Neural progenitor cell (in vitro differentiated cells): ENCODE results near the gene PLD2. TPM values are rescaled to one million over a fixed set of nuclear protein-coding genes. Genes with fewer than 3 reads are reported as not detected.

Experiments
- DNase-seq: peaks from one replicate; pipeline ENCODE4 v3.0.0-alpha.2; 2016; ENCODE audit warnings: low spot score
- H2AFZ ChIP-seq: fragments of 200-600 bp; sonication (generic); replicated peaks from 2 replicates; pipeline ENCODE4 v1.6.1; 2016; ENCODE audit warnings: antibody characterized with exemption
- H3F3A ChIP-seq: fragments of 200-600 bp; sonication (generic); 2 replicates; pipeline ENCODE4 v1.6.1; 2016; ENCODE audit warnings: antibody characterized with exemption, low read depth
- H3K27ac ChIP-seq: fragments of 200-600 bp; sonication (generic); 2 replicates; pipeline ENCODE4 v1.5.1; 2016; ENCODE audit warnings: mild to moderate bottlenecking
- H3K27me3 ChIP-seq: fragments of 200-600 bp; sonication (generic); 2 replicates; pipeline ENCODE4 v1.6.1; 2016; ENCODE audit warnings: mild to moderate bottlenecking, moderate library complexity
- H3K36me3 ChIP-seq: fragments of 200-600 bp; sonication (generic); 2 replicates; pipeline ENCODE4 v1.5.1; 2016
- H3K4me1 ChIP-seq: fragments of 200-600 bp; sonication (generic); 2 replicates; pipeline ENCODE4 v1.6.1; 2016; ENCODE audit warnings: mixed run types
- H3K4me2 ChIP-seq: fragments of 200-600 bp; sonication (generic); 2 replicates; pipeline ENCODE4 v1.6.1; 2016
- H3K4me3 ChIP-seq: fragments of 200-600 bp; sonication (generic); 2 replicates; pipeline ENCODE4 v1.5.1; 2016
- H3K79me2 ChIP-seq: fragments of 200-600 bp; sonication (generic); 2 replicates; pipeline ENCODE4 v1.6.1; 2016; ENCODE audit warnings: low read depth
- H3K9ac ChIP-seq: fragments of 200-600 bp; sonication (generic); 2 replicates; pipeline ENCODE4 v1.6.1; 2016
- H3K9me3 ChIP-seq: fragments of 200-600 bp; sonication (generic); 2 replicates; pipeline ENCODE4 v1.5.1; 2016; ENCODE audit warnings: low read depth
- H4K20me1 ChIP-seq: fragments of 200-600 bp; sonication (generic); 2 replicates; pipeline ENCODE4 v1.6.1; 2016; ENCODE audit warnings: low read depth
- H3K27ac Mint-ChIP-seq: 3 replicates; pipeline ENCODE4 v1.8.0; 2021; ENCODE audit warnings: mixed read lengths
- H3K27me3 Mint-ChIP-seq: 2 replicates; pipeline ENCODE4 v1.8.0; 2022; ENCODE audit warnings: low read depth, mild to moderate bottlenecking, inconsistent platforms, moderate library complexity, mixed read lengths; ENCODE audit not compliant: insufficient read depth
- H3K36me3 Mint-ChIP-seq: 3 replicates; pipeline ENCODE4 v1.8.0; 2021; ENCODE audit warnings: mixed read lengths
- H3K4me1 Mint-ChIP-seq: 3 replicates; pipeline ENCODE4 v1.8.0; 2021; ENCODE audit warnings: mixed read lengths
- H3K4me3 Mint-ChIP-seq: 3 replicates; pipeline ENCODE4 v1.8.0; 2021; ENCODE audit warnings: mild to moderate bottlenecking, moderate library complexity, mixed read lengths
- H3K9me3 Mint-ChIP-seq: 3 replicates; pipeline ENCODE4 v1.8.0; 2020; ENCODE audit warnings: mixed read lengths
- CTCF ChIP-seq: fragments of 200-600 bp; sonication (generic); IDR thresholded peaks from 2 replicates; pipeline ENCODE4 v1.5.1; 2017; ENCODE audit warnings: antibody characterized with exemption, mild to moderate bottlenecking
- EZH2 ChIP-seq: fragments of 200-600 bp; sonication (generic); IDR thresholded peaks from 2 replicates; pipeline ENCODE4 v1.6.1; 2017; ENCODE audit warnings: antibody characterized with exemption, mild to moderate bottlenecking, moderate library complexity
- EZH2phosphoT487 ChIP-seq: fragments of 200-600 bp; sonication (generic); IDR thresholded peaks from 2 replicates; pipeline ENCODE4 v1.6.1; 2017; ENCODE audit warnings: antibody characterized with exemption
- total RNA-seq: library from RNA; depleted of rRNA; stranded (reverse); fragments of >200 nt; gene quantifications from 2 replicates; pipeline ENCODE4 v1.2.3, GENCODE V29; 2015; ENCODE audit warnings: low replicate concordance

Gene PLD2
- total RNA-seq, 1 donor from 2014 or later, result 23.8 TPM

- Mint-ChIP-seq H3K36me3 (peaks cover 5% of the 10 kb centered on the region), H3K9me3 (no peaks in the 10 kb centered on the region), H3K4me3 (peak overlapping the region; percentile 91), H3K27me3 (peaks cover 12% of the 10 kb centered on the region), H3K27ac (peak overlapping the region; percentile 35), H3K4me1 (peaks cover 20% of the 10 kb centered on the region)
- peak overlapping the region; percentile 93 for H3K4me2 ChIP-seq
- peak overlapping the region; percentile 95 for H2AFZ ChIP-seq
- peak overlapping the region; percentile 10 for H3K9ac ChIP-seq
- no peaks in the 10 kb centered on the region for H3K9me3 ChIP-seq
- peak overlapping the region; percentile 90 for H3K4me3 ChIP-seq
- DNase-seq, result peak; percentile 15
- no peaks in the 10 kb centered on the region for H3K27me3 ChIP-seq
- H4K20me1 ChIP-seq, result peaks cover 34% of the 10 kb centered on the region
- peaks cover 45% of the 10 kb centered on the region for H3K79me2 ChIP-seq
- H3K27ac ChIP-seq, result no peak overlapping the region
- H3K4me1 ChIP-seq, result peaks cover 9% of the 10 kb centered on the region
- H3F3A ChIP-seq, result peaks cover 5% of the 10 kb centered on the region
- H3K36me3 ChIP-seq, result no peaks in the 10 kb centered on the region
- no peak for TF ChIP-seq CTCF
- no peak for TF ChIP-seq EZH2
- no peak for TF ChIP-seq EZH2phosphoT487
These were observed 27.2 kb downstream of the PLD2 start for GRCh38 chr17:4833941-4834680.

GRCh38 chr17:4834681-4835020 lies 27.7 kb downstream of the PLD2 start:
- H4K20me1 ChIP-seq, result peaks cover 34% of the 10 kb centered on the region
- no peaks in the 10 kb centered on the region for H3K27me3 ChIP-seq
- H3F3A ChIP-seq, result peaks cover 5% of the 10 kb centered on the region
- peak overlapping the region; percentile 93 for H3K4me2 ChIP-seq
- H3K9me3 ChIP-seq, result no peaks in the 10 kb centered on the region
- Mint-ChIP-seq H3K9me3 (no peaks in the 10 kb centered on the region), H3K27ac (no peak overlapping the region), H3K4me1 (peaks cover 20% of the 10 kb centered on the region), H3K36me3 (peaks cover 5% of the 10 kb centered on the region), H3K4me3 (peak overlapping the region; percentile 91), H3K27me3 (peaks cover 9% of the 10 kb centered on the region)
- peak overlapping the region; percentile 90 for H3K4me3 ChIP-seq
- DNase-seq, result no peak
- peaks cover 50% of the 10 kb centered on the region for H3K79me2 ChIP-seq
- H2AFZ ChIP-seq, result no peak overlapping the region
- TF ChIP-seq EZH2phosphoT487 (no peak), CTCF (no peak), EZH2 (no peak)
- H3K4me1 ChIP-seq, result peaks cover 9% of the 10 kb centered on the region
- H3K27ac ChIP-seq, result no peak overlapping the region
- no peak overlapping the region for H3K9ac ChIP-seq
- H3K36me3 ChIP-seq, result no peaks in the 10 kb centered on the region

GRCh38 chr17:4836221-4836620 lies 29.3 kb downstream of the PLD2 start:
- H3K4me2 ChIP-seq, result no peak overlapping the region
- H3K27me3 Mint-ChIP-seq, result peaks cover 9% of the 10 kb centered on the region
- peaks cover 5% of the 10 kb centered on the region for H3F3A ChIP-seq
- TF ChIP-seq EZH2 (no peak), EZH2phosphoT487 (no peak), CTCF (no peak)
- no peaks in the 10 kb centered on the region for H3K27me3 ChIP-seq
- peaks cover 9% of the 10 kb centered on the region for H3K4me1 ChIP-seq
- peaks cover 57% of the 10 kb centered on the region for H3K79me2 ChIP-seq
- peaks cover 20% of the 10 kb centered on the region for H3K4me1 Mint-ChIP-seq
- no peak overlapping the region for H3K4me3 ChIP-seq
- no peak overlapping the region for H3K27ac Mint-ChIP-seq
- H3K4me3 Mint-ChIP-seq, result no peak overlapping the region
- H3K36me3 Mint-ChIP-seq, result peaks cover 5% of the 10 kb centered on the region
- H3K9me3 ChIP-seq, result no peaks in the 10 kb centered on the region
- H4K20me1 ChIP-seq, result peaks cover 34% of the 10 kb centered on the region
- no peak overlapping the region for H3K9ac ChIP-seq
- H3K27ac ChIP-seq, result no peak overlapping the region
- no peak for DNase-seq
- no peaks in the 10 kb centered on the region for H3K9me3 Mint-ChIP-seq
- H3K36me3 ChIP-seq, result no peaks in the 10 kb centered on the region
- H2AFZ ChIP-seq, result no peak overlapping the region
